ENCODE data around the gene SLF2.
A peak's percentile ranks its signal among the peaks of the same experiment; 100 is the strongest.

SLF2 gene

GRCh38 chr10:100904917-100905316 lies 7.8 kb upstream of the SLF2 start:
- H3K4me3 ChIP-seq (ENCODE audit: low read length) = no peak overlapping the region
- no peaks in the 10 kb centered on the region for H3K36me3 ChIP-seq (ENCODE audit: control insufficient read depth, insufficient read depth, low read length, severe bottlenecking)
- DNase-seq (ENCODE audit: low read depth) = no peak
- no peaks in the 10 kb centered on the region for H3K9me3 ChIP-seq (ENCODE audit: control insufficient read depth, low read length)
- H3K4me1 ChIP-seq (ENCODE audit: control insufficient read depth, insufficient read depth, low read length) = peaks cover 7% of the 10 kb centered on the region
- no peak overlapping the region for H3K9ac ChIP-seq (ENCODE audit: low read length)
- H3K27me3 ChIP-seq (replicated peaks; ENCODE audit: control insufficient read depth, insufficient read depth, low read length) = peaks cover 18% of the 10 kb centered on the region

GRCh38 chr10:100907175-100907574 lies 5.6 kb upstream of the SLF2 start:
- H3K9me3 ChIP-seq (ENCODE audit: control insufficient read depth, low read length) = no peaks in the 10 kb centered on the region
- no peaks in the 10 kb centered on the region for H3K36me3 ChIP-seq (ENCODE audit: control insufficient read depth, insufficient read depth, low read length, severe bottlenecking)
- H3K4me3 ChIP-seq (ENCODE audit: low read length) = no peak overlapping the region
- peaks cover 1% of the 10 kb centered on the region for H3K27me3 ChIP-seq (replicated peaks; ENCODE audit: control insufficient read depth, insufficient read depth, low read length)
- DNase-seq (ENCODE audit: low read depth) = no peak
- H3K4me1 ChIP-seq (ENCODE audit: control insufficient read depth, insufficient read depth, low read length) = peaks cover 17% of the 10 kb centered on the region
- no peak overlapping the region for H3K9ac ChIP-seq (ENCODE audit: low read length)

GRCh38 chr10:100907773-100908363 lies 4.9 kb upstream of the SLF2 start:
- Histone ChIP-seq H3K9ac (ENCODE audit: low read length) (no peak overlapping the region), H3K36me3 (ENCODE audit: control insufficient read depth, insufficient read depth, low read length, severe bottlenecking) (no peaks in the 10 kb centered on the region), H3K27me3 (replicated peaks; ENCODE audit: control insufficient read depth, insufficient read depth, low read length) (no peaks in the 10 kb centered on the region), H3K9me3 (ENCODE audit: control insufficient read depth, low read length) (no peaks in the 10 kb centered on the region), H3K4me1 (ENCODE audit: control insufficient read depth, insufficient read depth, low read length) (peaks cover 17% of the 10 kb centered on the region), H3K4me3 (ENCODE audit: low read length) (no peak overlapping the region)
- no peak for DNase-seq (ENCODE audit: low read depth)

- no peaks in the 10 kb centered on the region for H3K9me3 ChIP-seq (ENCODE audit: control insufficient read depth, low read length)
- H3K9ac ChIP-seq (ENCODE audit: low read length) = no peak overlapping the region
- no peak for DNase-seq (ENCODE audit: low read depth)
- no peak overlapping the region for H3K4me3 ChIP-seq (ENCODE audit: low read length)
- no peaks in the 10 kb centered on the region for H3K36me3 ChIP-seq (ENCODE audit: control insufficient read depth, insufficient read depth, low read length, severe bottlenecking)
- no peaks in the 10 kb centered on the region for H3K27me3 ChIP-seq (replicated peaks; ENCODE audit: control insufficient read depth, insufficient read depth, low read length)
- peaks cover 17% of the 10 kb centered on the region for H3K4me1 ChIP-seq (ENCODE audit: control insufficient read depth, insufficient read depth, low read length)
Observed at GRCh38 chr10:100908378-100908777, 4.4 kb upstream of the SLF2 start.

- peak overlapping the region; percentile 40 for H3K9ac ChIP-seq (ENCODE audit: low read length)
- H3K36me3 ChIP-seq (ENCODE audit: control insufficient read depth, insufficient read depth, low read length, severe bottlenecking) = no peaks in the 10 kb centered on the region
- H3K4me3 ChIP-seq (ENCODE audit: low read length) = no peak overlapping the region
- peak; percentile 22 for DNase-seq (ENCODE audit: low read depth)
- H3K4me1 ChIP-seq (ENCODE audit: control insufficient read depth, insufficient read depth, low read length) = peaks cover 26% of the 10 kb centered on the region
- no peaks in the 10 kb centered on the region for H3K9me3 ChIP-seq (ENCODE audit: control insufficient read depth, low read length)
- H3K27me3 ChIP-seq (replicated peaks; ENCODE audit: control insufficient read depth, insufficient read depth, low read length) = no peaks in the 10 kb centered on the region
Observed at GRCh38 chr10:100909501-100910263, 3.1 kb upstream of the SLF2 start.

- Histone ChIP-seq H3K9me3 (ENCODE audit: control insufficient read depth, low read length) (no peaks in the 10 kb centered on the region), H3K36me3 (ENCODE audit: control insufficient read depth, insufficient read depth, low read length, severe bottlenecking) (peaks cover 6% of the 10 kb centered on the region), H3K4me1 (ENCODE audit: control insufficient read depth, insufficient read depth, low read length) (peaks cover 35% of the 10 kb centered on the region), H3K9ac (ENCODE audit: low read length) (peak overlapping the region; percentile 98), H3K27me3 (replicated peaks; ENCODE audit: control insufficient read depth, insufficient read depth, low read length) (no peaks in the 10 kb centered on the region), H3K4me3 (ENCODE audit: low read length) (no peak overlapping the region)
- no peak for DNase-seq (ENCODE audit: low read depth)
Observed at GRCh38 chr10:100911472-100911871, 1.3 kb upstream of the SLF2 start.

GRCh38 chr10:100912013-100912604 lies 654 bp upstream of the SLF2 start:
- H3K4me1 ChIP-seq (ENCODE audit: control insufficient read depth, insufficient read depth, low read length) = peaks cover 37% of the 10 kb centered on the region
- peaks cover 12% of the 10 kb centered on the region for H3K36me3 ChIP-seq (ENCODE audit: control insufficient read depth, insufficient read depth, low read length, severe bottlenecking)
- H3K4me3 ChIP-seq (ENCODE audit: low read length) = peak overlapping the region; percentile 98
- H3K27me3 ChIP-seq (replicated peaks; ENCODE audit: control insufficient read depth, insufficient read depth, low read length) = no peaks in the 10 kb centered on the region
- H3K9ac ChIP-seq (ENCODE audit: low read length) = peak overlapping the region; percentile 98
- H3K9me3 ChIP-seq (ENCODE audit: control insufficient read depth, low read length) = no peaks in the 10 kb centered on the region
- DNase-seq (ENCODE audit: low read depth) = no peak

- H3K4me3 ChIP-seq (ENCODE audit: low read length) = peak overlapping the region; percentile 98
- H3K27me3 ChIP-seq (replicated peaks; ENCODE audit: control insufficient read depth, insufficient read depth, low read length) = no peaks in the 10 kb centered on the region
- no peak for DNase-seq (ENCODE audit: low read depth)
- peak overlapping the region; percentile 98 for H3K9ac ChIP-seq (ENCODE audit: low read length)
- peaks cover 37% of the 10 kb centered on the region for H3K4me1 ChIP-seq (ENCODE audit: control insufficient read depth, insufficient read depth, low read length)
- peaks cover 26% of the 10 kb centered on the region for H3K36me3 ChIP-seq (ENCODE audit: control insufficient read depth, insufficient read depth, low read length, severe bottlenecking)
- H3K9me3 ChIP-seq (ENCODE audit: control insufficient read depth, low read length) = no peaks in the 10 kb centered on the region
Observed at GRCh38 chr10:100913470-100913865, 705 bp downstream of the SLF2 start.

GRCh38 chr10:100917071-100917470 lies 4.3 kb downstream of the SLF2 start:
- Histone ChIP-seq H3K36me3 (ENCODE audit: control insufficient read depth, insufficient read depth, low read length, severe bottlenecking) (peaks cover 61% of the 10 kb centered on the region), H3K9ac (ENCODE audit: low read length) (no peak overlapping the region), H3K9me3 (ENCODE audit: control insufficient read depth, low read length) (no peaks in the 10 kb centered on the region)

GRCh38 chr10:100923580-100923979 lies 10.8 kb downstream of the SLF2 start:
- Histone ChIP-seq H3K27me3 (replicated peaks; ENCODE audit: control insufficient read depth, insufficient read depth, low read length) (no peaks in the 10 kb centered on the region), H3K4me3 (ENCODE audit: low read length) (no peak overlapping the region), H3K4me1 (ENCODE audit: control insufficient read depth, insufficient read depth, low read length) (no peaks in the 10 kb centered on the region), H3K9ac (ENCODE audit: low read length) (no peak overlapping the region), H3K36me3 (ENCODE audit: control insufficient read depth, insufficient read depth, low read length, severe bottlenecking) (peaks cover 95% of the 10 kb centered on the region), H3K9me3 (ENCODE audit: control insufficient read depth, low read length) (no peaks in the 10 kb centered on the region)
- no peak for DNase-seq (ENCODE audit: low read depth)

More at GRCh38 chr10:100917071-100917470, 4.3 kb downstream of the SLF2 start:
- H3K27me3 ChIP-seq (replicated peaks; ENCODE audit: control insufficient read depth, insufficient read depth, low read length) = no peaks in the 10 kb centered on the region
- no peak overlapping the region for H3K4me3 ChIP-seq (ENCODE audit: low read length)
- H3K4me1 ChIP-seq (ENCODE audit: control insufficient read depth, insufficient read depth, low read length) = peaks cover 21% of the 10 kb centered on the region
- no peak for DNase-seq (ENCODE audit: low read depth)

GRCh38 chr10:100927266-100927665 lies 14.5 kb downstream of the SLF2 start:
- H3K4me1 ChIP-seq (ENCODE audit: control insufficient read depth, insufficient read depth, low read length) = peaks cover 8% of the 10 kb centered on the region
- no peak overlapping the region for H3K9ac ChIP-seq (ENCODE audit: low read length)
- DNase-seq (ENCODE audit: low read depth) = no peak
- H3K36me3 ChIP-seq (ENCODE audit: control insufficient read depth, insufficient read depth, low read length, severe bottlenecking) = peaks cover 95% of the 10 kb centered on the region
- H3K27me3 ChIP-seq (replicated peaks; ENCODE audit: control insufficient read depth, insufficient read depth, low read length) = no peaks in the 10 kb centered on the region
- no peaks in the 10 kb centered on the region for H3K9me3 ChIP-seq (ENCODE audit: control insufficient read depth, low read length)
- no peak overlapping the region for H3K4me3 ChIP-seq (ENCODE audit: low read length)
